Neural cell (in vitro differentiated cells): ENCODE data around the gene KCNG3. TPM values are rescaled to one million over a fixed set of nuclear protein-coding genes. Genes with fewer than 3 reads are reported as not detected.

Source experiments
- H2AFZ ChIP-seq: fragments of 200-600, 300-800 bp; sonication (generic), shearing (Covaris generic); 2 replicates; pipeline ENCODE4 v1.6.0; 2014; ENCODE audit warnings: low read depth, mild to moderate bottlenecking, antibody characterized with exemption, low read length, moderate library complexity
- H3F3A ChIP-seq: fragments of 200-600 bp; shearing (Covaris generic); 2 replicates; pipeline ENCODE4 v1.6.1; 2016; ENCODE audit warnings: mild to moderate bottlenecking, moderate library complexity, mixed read lengths, antibody characterized with exemption, low read length; ENCODE audit not compliant: insufficient read depth, poor library complexity, severe bottlenecking
- H3K27ac ChIP-seq: fragments of 200-600, 300-800 bp; sonication (generic), shearing (Covaris generic); 2 replicates; pipeline ENCODE4 v1.5.1; 2014; ENCODE audit warnings: mild to moderate bottlenecking, low read length, moderate library complexity
- H3K27me3 ChIP-seq: fragments of 300-800, 200-600 bp; sonication (generic), shearing (Covaris generic); 2 replicates; pipeline ENCODE4 v1.6.0; 2014; ENCODE audit warnings: mild to moderate bottlenecking, low read depth, low read length, moderate library complexity; ENCODE audit not compliant: insufficient read depth
- H3K36me3 ChIP-seq: fragments of 300-800, 200-600 bp; sonication (generic), shearing (Covaris generic); 2 replicates; pipeline ENCODE4 v1.5.1; 2014; ENCODE audit warnings: mild to moderate bottlenecking, antibody characterized with exemption, low read length, moderate library complexity; ENCODE audit not compliant: insufficient read depth
- H3K4me2 ChIP-seq: fragments of 300-800, 200-600 bp; sonication (generic), shearing (Covaris generic); 2 replicates; pipeline ENCODE4 v1.6.0; 2014; ENCODE audit warnings: mild to moderate bottlenecking, low read length
- H3K4me3 ChIP-seq: fragments of 300-800, 200-600 bp; sonication (generic), shearing (Covaris generic); 2 replicates; pipeline ENCODE4 v1.5.1; 2014; ENCODE audit warnings: mild to moderate bottlenecking, low read length, moderate library complexity
- H3K79me2 ChIP-seq: fragments of 200-600 bp; shearing (Covaris generic); replicated peaks from 2 replicates; pipeline ENCODE4 v1.6.0; 2014; ENCODE audit warnings: mild to moderate bottlenecking, low read length, moderate library complexity; ENCODE audit not compliant: insufficient read depth
- H3K9ac ChIP-seq: fragments of 300-800, 200-600 bp; sonication (generic), shearing (Covaris generic); 2 replicates; pipeline ENCODE4 v1.6.1; 2016; ENCODE audit warnings: mild to moderate bottlenecking, low read length, mixed read lengths
- H3K9me2 ChIP-seq: fragments of 200-600 bp; shearing (Covaris generic); 2 replicates; pipeline ENCODE4 v1.6.1; 2016; ENCODE audit warnings: mild to moderate bottlenecking, low read length, mixed read lengths; ENCODE audit not compliant: insufficient read depth
- H3K9me3 ChIP-seq: fragments of 200-600, 300-800 bp; sonication (generic), shearing (Covaris generic); 2 replicates; pipeline ENCODE4 v1.6.1; 2016; ENCODE audit warnings: mild to moderate bottlenecking, mixed run types, low read length, moderate library complexity, mixed read lengths
- H4K20me1 ChIP-seq: fragments of 200-600 bp; shearing (Covaris generic); 2 replicates; pipeline ENCODE4 v1.6.1; 2016; ENCODE audit warnings: mild to moderate bottlenecking, mixed run types; ENCODE audit not compliant: insufficient read depth
- CTCF ChIP-seq: fragments of 450-650 bp; IDR thresholded peaks from 2 replicates; pipeline ENCODE4 v1.5.1; 2014; ENCODE audit warnings: antibody characterized with exemption, mild to moderate bottlenecking, moderate library complexity; ENCODE audit not compliant: poor library complexity, severe bottlenecking
- EP300 ChIP-seq: fragments of 450-650 bp; conservative IDR thresholded peaks from 2 replicates; pipeline ENCODE4 v1.6.1; 2014; ENCODE audit warnings: antibody characterized with exemption, mild to moderate bottlenecking, moderate library complexity; ENCODE audit not compliant: poor library complexity, severe bottlenecking
- EZH2 ChIP-seq: fragments of 200-600, 300-800 bp; shearing (Covaris generic), sonication (generic); IDR thresholded peaks from 2 replicates; pipeline ENCODE4 v1.6.1; 2014; ENCODE audit warnings: antibody characterized with exemption, low read length, borderline replicate concordance, mild to moderate bottlenecking; ENCODE audit not compliant: insufficient read depth, poor library complexity, severe bottlenecking
- MXI1 ChIP-seq: fragments of 450-650 bp; conservative IDR thresholded peaks from 2 replicates; pipeline ENCODE4 v1.6.1; 2014; ENCODE audit warnings: antibody characterized with exemption, mild to moderate bottlenecking; ENCODE audit not compliant: poor library complexity, severe bottlenecking
- POLR2AphosphoS5 ChIP-seq: IDR thresholded peaks from 2 replicates; pipeline ENCODE4 v1.6.1; 2012
- RAD21 ChIP-seq: fragments of 450-650 bp; conservative IDR thresholded peaks from 2 replicates; pipeline ENCODE4 v1.6.1; 2014; ENCODE audit warnings: antibody characterized with exemption, mild to moderate bottlenecking, moderate library complexity
- REST ChIP-seq: IDR thresholded peaks from 2 replicates; pipeline ENCODE4 v1.6.1; 2012; ENCODE audit warnings: borderline replicate concordance
- SMC3 ChIP-seq: fragments of 450-650 bp; conservative IDR thresholded peaks from 2 replicates; pipeline ENCODE4 v1.6.1; 2014; ENCODE audit warnings: antibody characterized with exemption, mild to moderate bottlenecking, moderate library complexity; ENCODE audit not compliant: poor library complexity
- TAF1 ChIP-seq: IDR thresholded peaks from 2 replicates; pipeline ENCODE4 v1.6.1; 2012; ENCODE audit warnings: low read depth
- polyA plus RNA-seq: library from polyadenylated mRNA; depleted of rRNA; stranded (reverse); fragments of >200 nt; gene quantifications from 2 replicates; pipeline ENCODE4 v1.2.3, GENCODE V29; 2014

Gene KCNG3
- polyA plus RNA-seq, 1 donor from 2014 or later = 0.74 TPM

GRCh38 chr2:42436370-42436769 lies 57.4 kb downstream of the KCNG3 start:
- TF ChIP-seq POLR2AphosphoS5 (no peak), REST (no peak), TAF1 (no peak), RAD21 (no peak), SMC3 (no peak), EP300 (no peak), MXI1 (no peak), EZH2 (no peak), CTCF (no peak)
- Histone ChIP-seq H3K9ac (no peak overlapping the region), H3K27ac (no peak overlapping the region), H3K36me3 (no peaks in the 10 kb centered on the region), H3K27me3 (no peaks in the 10 kb centered on the region), H3F3A (no peaks in the 10 kb centered on the region), H3K4me3 (no peak overlapping the region), H2AFZ (no peak overlapping the region), H3K79me2 (no peaks in the 10 kb centered on the region), H3K9me3 (no peaks in the 10 kb centered on the region), H4K20me1 (no peaks in the 10 kb centered on the region), H3K4me2 (no peak overlapping the region), H3K9me2 (no peaks in the 10 kb centered on the region)

- H3K9me3 ChIP-seq = no peaks in the 10 kb centered on the region
- no peak overlapping the region for H3K4me2 ChIP-seq
- no peak overlapping the region for H3K4me3 ChIP-seq
- no peak overlapping the region for H3K27ac ChIP-seq
- H3K27me3 ChIP-seq = no peaks in the 10 kb centered on the region
- H3K9me2 ChIP-seq = no peaks in the 10 kb centered on the region
- no peaks in the 10 kb centered on the region for H3K79me2 ChIP-seq
- H3F3A ChIP-seq = no peaks in the 10 kb centered on the region
- no peak overlapping the region for H2AFZ ChIP-seq
- no peaks in the 10 kb centered on the region for H3K36me3 ChIP-seq
- H3K9ac ChIP-seq = no peak overlapping the region
- no peaks in the 10 kb centered on the region for H4K20me1 ChIP-seq
- TF ChIP-seq RAD21 (no peak), EZH2 (no peak), CTCF (no peak), EP300 (no peak)
Observed at GRCh38 chr2:42435628-42436027, 58.2 kb downstream of the KCNG3 start.
